Neural progenitor cell (in vitro differentiated cells): ENCODE data around the gene CD3D.

Experiments used
- EZH2phosphoT487 ChIP-seq: fragments of 200-600 bp; sonication (generic); IDR thresholded peaks from 2 replicates; pipeline ENCODE4 v1.6.1; 2017; ENCODE audit warnings: antibody characterized with exemption
- TF ChIP-seq, protein P1 (sequence below): fragments of 200-600 bp; sonication (generic); IDR thresholded peaks from 2 replicates; pipeline ENCODE4 v1.5.1; 2017; ENCODE audit warnings: antibody characterized with exemption, mild to moderate bottlenecking

DNA sequence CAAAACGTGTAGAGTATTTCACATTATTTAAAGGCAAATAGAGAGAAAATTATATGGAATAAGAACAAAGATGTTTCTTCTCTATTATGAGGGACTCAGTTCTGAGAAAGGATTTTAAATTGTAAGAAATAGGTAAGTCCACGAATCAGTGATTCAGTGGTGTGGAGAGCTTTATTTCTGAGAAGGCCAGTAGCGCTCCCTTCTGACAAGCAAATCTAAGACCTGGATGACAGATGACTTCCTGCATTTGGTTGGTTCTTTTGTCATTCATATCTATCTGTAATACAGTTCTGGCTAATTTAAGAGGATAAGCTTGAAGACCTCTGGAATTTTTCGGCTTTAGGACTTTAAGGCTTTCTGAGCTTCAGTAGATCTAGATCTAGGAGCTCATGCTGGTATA is 31.0 kb downstream of the CD3D start:
- TF ChIP-seq, protein P1, sequence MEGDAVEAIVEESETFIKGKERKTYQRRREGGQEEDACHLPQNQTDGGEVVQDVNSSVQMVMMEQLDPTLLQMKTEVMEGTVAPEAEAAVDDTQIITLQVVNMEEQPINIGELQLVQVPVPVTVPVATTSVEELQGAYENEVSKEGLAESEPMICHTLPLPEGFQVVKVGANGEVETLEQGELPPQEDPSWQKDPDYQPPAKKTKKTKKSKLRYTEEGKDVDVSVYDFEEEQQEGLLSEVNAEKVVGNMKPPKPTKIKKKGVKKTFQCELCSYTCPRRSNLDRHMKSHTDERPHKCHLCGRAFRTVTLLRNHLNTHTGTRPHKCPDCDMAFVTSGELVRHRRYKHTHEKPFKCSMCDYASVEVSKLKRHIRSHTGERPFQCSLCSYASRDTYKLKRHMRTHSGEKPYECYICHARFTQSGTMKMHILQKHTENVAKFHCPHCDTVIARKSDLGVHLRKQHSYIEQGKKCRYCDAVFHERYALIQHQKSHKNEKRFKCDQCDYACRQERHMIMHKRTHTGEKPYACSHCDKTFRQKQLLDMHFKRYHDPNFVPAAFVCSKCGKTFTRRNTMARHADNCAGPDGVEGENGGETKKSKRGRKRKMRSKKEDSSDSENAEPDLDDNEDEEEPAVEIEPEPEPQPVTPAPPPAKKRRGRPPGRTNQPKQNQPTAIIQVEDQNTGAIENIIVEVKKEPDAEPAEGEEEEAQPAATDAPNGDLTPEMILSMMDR = no peak
- no peak for TF ChIP-seq EZH2phosphoT487
